Activated T-cell treated with anti-CD3 and anti-CD28 coated beads for 24 hours (primary cell): ENCODE measurements around the gene INPP5D.

Experiments used
- DNase-seq: peaks from one replicate; pipeline ENCODE4 v3.0.0-alpha.2; 2020; ENCODE audit warnings: low read depth

INPP5D gene

DNA sequence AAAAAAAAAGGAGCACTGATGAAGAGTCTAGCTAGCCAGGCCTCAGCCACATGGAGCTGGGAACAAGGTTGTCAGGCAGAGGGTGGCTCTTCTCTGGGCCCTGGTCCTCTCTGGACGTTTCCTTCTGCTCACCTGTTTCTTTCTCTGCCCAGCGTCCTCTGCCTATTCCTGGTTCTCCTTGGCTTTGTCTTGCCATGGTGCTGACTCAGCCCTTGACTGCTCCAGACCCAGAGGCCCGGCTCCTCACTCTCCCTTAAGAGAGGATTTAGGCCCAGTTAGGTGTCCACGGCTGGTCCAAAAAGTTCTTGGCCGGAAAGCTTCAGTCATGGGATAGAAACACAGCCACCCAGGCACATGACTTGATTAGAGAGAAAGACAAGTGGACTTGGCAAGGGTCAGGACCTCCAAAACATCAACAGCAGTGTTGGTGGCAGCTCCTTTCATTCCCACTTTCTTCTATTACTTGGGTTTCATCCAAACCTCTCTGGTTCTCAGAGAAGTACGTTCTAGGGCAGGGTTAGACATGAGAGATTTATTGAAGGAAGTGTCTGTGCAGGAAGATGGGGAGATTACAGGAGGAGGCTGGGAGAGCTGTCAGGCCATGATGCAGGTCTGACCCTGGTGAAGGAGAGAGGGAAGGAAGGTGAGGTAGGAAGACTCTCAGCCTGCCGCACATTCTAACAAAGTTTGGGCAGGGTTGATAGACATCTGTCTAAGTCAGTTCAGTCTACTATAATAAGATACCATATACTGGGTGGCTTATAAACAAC is 176.9 kb downstream of the INPP5D start:
- no peak for DNase-seq

GRCh38 chr2:233240897-233241296 is 180.8 kb downstream of the INPP5D start:
- DNase-seq: no peak

DNA sequence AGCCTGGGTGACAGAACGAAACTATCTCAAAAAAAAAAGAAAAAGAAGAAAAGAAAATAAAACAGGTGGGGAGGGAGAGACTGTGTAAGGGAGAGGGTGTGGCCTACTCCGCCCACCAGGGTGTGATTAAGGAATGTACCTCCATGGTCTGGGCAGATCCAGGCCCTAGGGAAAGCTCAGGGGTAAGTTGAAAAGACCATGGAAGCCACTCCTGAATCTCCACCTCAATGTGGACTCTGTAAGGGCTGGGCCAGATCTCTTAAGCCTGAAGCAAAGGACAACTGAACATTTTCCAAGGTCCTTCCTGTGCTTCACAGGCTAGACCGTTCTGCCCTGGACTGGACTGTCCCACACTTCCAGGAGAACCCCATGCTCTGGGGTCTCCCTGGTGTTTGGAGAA is 181.7 kb downstream of the INPP5D start:
- DNase-seq: no peak

DNA sequence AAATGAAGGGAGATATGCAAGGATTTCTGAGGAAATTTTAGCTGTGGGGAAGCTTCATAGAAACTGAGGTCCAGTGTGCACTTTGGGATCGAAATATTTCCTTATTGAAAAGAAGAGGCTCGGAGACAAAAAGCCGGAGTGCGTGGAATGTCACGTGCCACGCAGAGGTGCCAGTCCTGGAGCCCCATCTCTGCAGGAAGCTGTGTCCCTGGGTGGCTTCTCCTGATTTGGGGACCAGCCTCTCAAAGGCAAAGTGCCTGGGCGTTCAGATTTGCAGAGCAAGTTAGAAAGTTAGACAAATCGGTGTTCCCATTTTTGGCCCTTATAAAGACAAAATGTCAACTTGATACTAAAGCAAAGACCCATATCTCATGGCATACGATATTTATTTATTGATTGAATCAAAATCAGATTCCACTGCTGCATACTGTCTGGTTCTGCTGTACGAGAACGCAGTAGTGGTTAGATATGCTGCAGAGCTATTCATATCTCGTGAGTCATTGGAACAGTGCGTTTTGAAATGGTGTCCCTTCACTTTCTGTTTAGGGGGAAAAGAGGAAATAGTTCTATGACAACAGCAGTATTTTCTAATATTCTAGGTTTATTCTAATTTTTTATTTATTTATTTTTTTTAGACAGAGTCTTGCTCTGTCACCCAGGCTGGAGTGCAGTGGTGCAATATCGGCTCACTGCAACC is 182.2 kb downstream of the INPP5D start:
- DNase-seq: no peak

- DNase-seq: no peak
Measured at GRCh38 chr2:233243348-233243747, 183.2 kb downstream of the INPP5D start.

DNA sequence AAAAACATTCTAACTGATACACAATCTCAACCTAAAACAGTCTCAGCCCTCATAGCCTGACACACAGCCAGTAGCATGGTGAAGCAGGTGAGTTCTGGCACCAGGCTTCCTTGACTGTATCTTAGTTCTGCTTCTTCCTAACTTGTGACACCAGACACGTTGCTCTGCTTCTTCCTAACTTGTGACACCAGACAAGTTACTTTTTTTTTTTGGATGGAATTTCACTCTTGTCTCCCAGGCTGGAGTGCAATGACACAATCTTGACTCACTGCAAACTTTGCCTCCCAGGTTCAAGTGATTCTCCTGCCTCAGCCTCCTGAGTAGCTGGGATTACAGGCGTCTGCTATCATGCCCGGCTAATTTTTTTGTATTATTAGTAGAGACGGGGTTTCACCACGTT is 184.7 kb downstream of the INPP5D start:
- no peak for DNase-seq

- DNase-seq: no peak
Measured at GRCh38 chr2:233245406-233245805, 185.3 kb downstream of the INPP5D start.

GRCh38 chr2:233247116-233247515 is 187.0 kb downstream of the INPP5D start:
- no peak for DNase-seq

DNA sequence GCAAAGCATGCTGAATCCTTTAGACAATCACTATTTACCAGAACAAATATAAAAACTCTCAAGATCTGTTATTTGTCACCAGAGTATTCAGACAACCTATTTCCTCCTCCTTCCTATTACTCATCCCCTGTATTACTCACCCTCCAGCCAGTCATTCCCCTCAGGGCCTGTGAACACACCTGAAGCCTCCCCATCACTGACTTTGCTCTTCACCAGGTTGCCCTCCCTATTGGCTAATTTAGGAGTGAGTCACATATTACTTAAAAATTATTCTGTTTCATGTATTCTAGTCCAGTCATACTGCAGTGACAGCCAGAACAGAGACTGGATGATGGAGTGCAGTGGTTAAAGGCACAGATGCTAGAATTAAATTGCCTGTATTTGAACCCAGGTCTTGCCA is 187.6 kb downstream of the INPP5D start:
- DNase-seq: peak; percentile 62

GRCh38 chr2:233248999-233249398 is 188.9 kb downstream of the INPP5D start:
- DNase-seq: no peak

- no peak for DNase-seq
Measured at GRCh38 chr2:233250568-233250967, 190.4 kb downstream of the INPP5D start.

DNA sequence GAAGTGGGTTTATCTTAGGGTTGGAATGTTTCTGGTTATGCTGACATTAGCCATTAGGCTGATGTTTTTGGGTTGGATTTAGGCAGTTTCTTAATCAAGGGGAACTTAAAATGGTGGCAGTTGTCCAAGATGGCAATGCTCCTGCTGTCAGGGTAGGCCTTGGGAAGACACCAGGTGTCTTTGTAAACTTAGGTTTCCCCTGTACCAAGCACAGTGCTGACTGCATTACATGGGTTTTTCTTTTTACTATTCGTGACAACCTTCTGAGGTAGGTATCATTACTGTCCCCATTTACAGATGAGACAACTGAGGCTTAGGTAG is 190.8 kb downstream of the INPP5D start:
- DNase-seq: no peak

- peak; percentile 93 for DNase-seq
Measured at GRCh38 chr2:233251306-233252116, 191.4 kb downstream of the INPP5D start, which contains the start of gene ATG16L1. Gene ATG16L1, plus strand, starts transcription at chr2:233251673. Its CDS starts 155 bp downstream, at chr2:233251828.

DNA sequence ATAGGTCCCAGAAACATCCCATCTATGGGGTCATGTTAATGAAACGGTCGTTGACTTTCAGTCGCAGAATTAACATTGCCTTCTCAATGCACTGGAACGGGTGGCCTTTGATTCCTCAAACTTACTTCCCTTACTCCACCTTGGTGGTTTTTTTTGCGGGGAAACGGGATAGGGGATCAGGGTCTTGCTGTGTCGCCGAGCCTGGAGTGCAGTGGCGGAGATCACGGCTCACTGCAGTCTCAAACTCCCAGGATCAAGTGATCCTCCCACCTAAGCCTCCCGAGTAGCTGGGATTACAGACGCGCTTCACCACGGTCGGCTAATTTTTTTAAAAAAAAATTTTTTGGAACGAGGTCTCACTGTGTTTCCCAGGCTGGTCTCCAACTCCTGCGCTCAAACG is 192.1 kb downstream of the INPP5D start:
- no peak for DNase-seq

GRCh38 chr2:233255151-233255550 is 195.0 kb downstream of the INPP5D start:
- DNase-seq: no peak

DNA sequence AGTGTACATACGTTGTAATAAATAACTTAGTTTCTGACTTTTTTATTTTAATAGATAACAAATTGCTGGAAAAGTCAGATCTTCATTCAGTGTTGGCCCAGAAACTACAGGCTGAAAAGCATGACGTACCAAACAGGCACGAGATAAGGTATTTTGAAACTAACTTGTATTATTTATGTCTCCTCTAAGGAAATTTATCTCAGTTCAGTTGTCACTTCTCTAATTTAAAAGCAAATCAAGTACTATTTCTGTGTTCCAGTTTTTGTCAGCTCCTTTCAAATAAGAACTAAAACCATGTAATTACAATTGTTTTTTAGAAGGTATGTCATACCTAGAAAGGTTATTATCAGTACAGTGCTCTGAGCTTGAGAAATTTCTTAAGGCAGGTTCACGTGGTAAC is 195.9 kb downstream of the INPP5D start:
- DNase-seq: no peak
